ENCODE data around the gene ELP2.

Gene ELP2

DNA sequence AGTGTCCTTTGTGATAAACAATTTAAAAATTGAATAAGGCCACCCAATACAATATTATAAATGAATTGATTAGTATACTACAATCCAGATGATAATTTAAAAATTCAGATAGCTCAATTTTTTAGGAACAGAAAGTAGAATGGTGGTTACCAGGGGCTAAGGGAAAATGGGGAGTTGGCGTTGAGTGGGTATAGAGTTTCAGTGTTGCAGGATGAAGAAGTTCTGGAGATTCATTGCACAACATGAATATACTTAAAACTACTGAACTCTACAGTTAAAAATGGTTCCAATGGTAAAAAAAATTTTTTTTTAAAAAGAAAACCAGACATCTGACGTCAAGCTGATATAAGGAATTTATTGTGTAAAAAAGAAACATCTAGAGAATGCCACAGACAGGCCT, 21.5 kb upstream of the ELP2 start (continued):
- TF ChIP-seq, protein P1, sequence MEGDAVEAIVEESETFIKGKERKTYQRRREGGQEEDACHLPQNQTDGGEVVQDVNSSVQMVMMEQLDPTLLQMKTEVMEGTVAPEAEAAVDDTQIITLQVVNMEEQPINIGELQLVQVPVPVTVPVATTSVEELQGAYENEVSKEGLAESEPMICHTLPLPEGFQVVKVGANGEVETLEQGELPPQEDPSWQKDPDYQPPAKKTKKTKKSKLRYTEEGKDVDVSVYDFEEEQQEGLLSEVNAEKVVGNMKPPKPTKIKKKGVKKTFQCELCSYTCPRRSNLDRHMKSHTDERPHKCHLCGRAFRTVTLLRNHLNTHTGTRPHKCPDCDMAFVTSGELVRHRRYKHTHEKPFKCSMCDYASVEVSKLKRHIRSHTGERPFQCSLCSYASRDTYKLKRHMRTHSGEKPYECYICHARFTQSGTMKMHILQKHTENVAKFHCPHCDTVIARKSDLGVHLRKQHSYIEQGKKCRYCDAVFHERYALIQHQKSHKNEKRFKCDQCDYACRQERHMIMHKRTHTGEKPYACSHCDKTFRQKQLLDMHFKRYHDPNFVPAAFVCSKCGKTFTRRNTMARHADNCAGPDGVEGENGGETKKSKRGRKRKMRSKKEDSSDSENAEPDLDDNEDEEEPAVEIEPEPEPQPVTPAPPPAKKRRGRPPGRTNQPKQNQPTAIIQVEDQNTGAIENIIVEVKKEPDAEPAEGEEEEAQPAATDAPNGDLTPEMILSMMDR (tag by site-specific recombination; IDR thresholded peaks at IDR 0.05): no peak
- TF ChIP-seq ZEB2 (tag by site-specific recombination; IDR thresholded peaks at IDR 0.05): no peak
- no peak for TF ChIP-seq ZNF423 (tag by site-specific recombination; IDR thresholded peaks at IDR 0.05)
- TF ChIP-seq ZNF394 (tag by site-specific recombination; IDR thresholded peaks at IDR 0.05; ENCODE audit: borderline replicate concordance): no peak

DNA sequence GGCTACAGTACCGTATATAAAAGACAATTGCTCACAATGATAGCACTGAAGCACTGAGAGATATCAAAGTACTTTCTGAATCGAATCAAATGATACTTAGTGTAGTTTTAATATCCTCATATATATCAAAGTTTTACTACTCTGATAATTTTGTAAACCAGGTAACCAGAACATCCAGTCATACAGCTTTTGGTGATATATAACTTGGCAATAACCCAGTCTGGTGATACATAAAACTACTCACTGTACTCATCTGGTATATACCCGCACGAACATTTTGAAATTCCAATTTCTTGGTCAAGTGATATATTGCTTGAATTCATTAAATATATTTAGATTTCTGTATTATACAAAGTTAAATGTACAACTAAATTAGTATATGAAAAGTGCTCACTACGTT, 21.1 kb upstream of the ELP2 start:
- ChIA-PET CTCF (interaction anchor here (0.6 to 2.4 kb wide), 5 partner anchors 9 to 187 kb away, joined by 3 to 8 read pairs (median 3); no protein-coding TSS in a partner anchor), POLR2A (no interaction called here)
- Histone ChIP-seq H3K27ac (ENCODE audit: extremely low read depth, low read depth, low read length) (no peak overlapping the region), H3K4me1 (ENCODE audit: control insufficient read depth, insufficient read depth, low read length) (no peaks in the 10 kb centered on the region), H3K36me3 (ENCODE audit: control insufficient read depth in 2 of 2, insufficient read depth in 1 of 2, low read length in 2 of 2) (peaks cover 11 to 52% of the 10 kb centered on the region in 2 experiments; a peak in 2 of 3 replicates), H3K4me3 (ENCODE audit: low read depth, low read length) (no peak overlapping the region), H3K9me3 (ENCODE audit: control insufficient read depth, insufficient read depth, low read depth, low read length) (no peaks in the 10 kb centered on the region)
- TF ChIP-seq ZNF473 (tag by site-specific recombination; IDR thresholded peaks at IDR 0.05) (no peak), ZNF654 (tag by site-specific recombination; IDR thresholded peaks at IDR 0.05; ENCODE audit: low read depth) (no peak), ZNF596 (tag by site-specific recombination; IDR thresholded peaks at IDR 0.05) (no peak), ZNF354C (tag by site-specific recombination; IDR thresholded peaks at IDR 0.05; ENCODE audit: borderline replicate concordance, low read depth) (no peak), ZNF146 (tag by site-specific recombination; IDR thresholded peaks at IDR 0.05) (no peak), ZNF174 (tag by site-specific recombination; IDR thresholded peaks at IDR 0.05) (no peak), ZNF549 (tag by site-specific recombination; IDR thresholded peaks at IDR 0.05) (no peak), ZNF404 (tag by site-specific recombination; IDR thresholded peaks at IDR 0.05) (no peak), ZNF16 (tag by site-specific recombination; IDR thresholded peaks at IDR 0.05; ENCODE audit: low read depth) (no peak), ZNF169 (tag by site-specific recombination; IDR thresholded peaks at IDR 0.05) (no peak), ZNF777 (tag by site-specific recombination; IDR thresholded peaks at IDR 0.05; ENCODE audit: borderline replicate concordance) (no peak)
- TF ChIP-seq, protein P2, sequence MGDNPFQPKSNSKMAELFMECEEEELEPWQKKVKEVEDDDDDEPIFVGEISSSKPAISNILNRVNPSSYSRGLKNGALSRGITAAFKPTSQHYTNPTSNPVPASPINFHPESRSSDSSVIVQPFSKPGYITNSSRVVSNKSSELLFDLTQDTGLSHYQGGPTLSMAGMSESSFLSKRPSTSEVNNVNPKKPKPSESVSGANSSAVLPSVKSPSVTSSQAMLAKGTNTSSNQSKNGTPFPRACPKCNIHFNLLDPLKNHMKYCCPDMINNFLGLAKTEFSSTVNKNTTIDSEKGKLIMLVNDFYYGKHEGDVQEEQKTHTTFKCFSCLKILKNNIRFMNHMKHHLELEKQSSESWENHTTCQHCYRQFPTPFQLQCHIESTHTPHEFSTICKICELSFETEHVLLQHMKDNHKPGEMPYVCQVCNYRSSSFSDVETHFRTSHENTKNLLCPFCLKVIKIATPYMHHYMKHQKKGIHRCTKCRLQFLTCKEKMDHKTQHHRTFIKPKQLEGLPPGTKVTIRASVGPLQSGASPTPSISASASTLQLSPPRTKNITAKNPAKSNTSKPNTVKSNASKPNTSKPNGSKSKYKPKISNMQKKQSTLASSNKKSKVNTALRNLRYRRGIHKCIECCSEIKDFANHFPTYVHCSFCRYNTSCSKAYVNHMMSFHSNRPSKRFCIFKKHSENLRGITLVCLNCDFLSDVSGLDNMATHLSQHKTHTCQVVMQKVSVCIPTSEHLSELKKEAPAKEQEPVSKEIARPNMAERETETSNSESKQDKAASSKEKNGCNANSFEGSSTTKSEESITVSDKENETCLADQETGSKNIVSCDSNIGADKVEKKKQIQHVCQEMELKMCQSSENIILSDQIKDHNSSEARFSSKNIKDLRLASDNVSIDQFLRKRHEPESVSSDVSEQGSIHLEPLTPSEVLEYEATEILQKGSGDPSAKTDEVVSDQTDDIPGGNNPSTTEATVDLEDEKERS (tag by site-specific recombination; IDR thresholded peaks at IDR 0.05): no peak
- TF ChIP-seq, protein P3, sequence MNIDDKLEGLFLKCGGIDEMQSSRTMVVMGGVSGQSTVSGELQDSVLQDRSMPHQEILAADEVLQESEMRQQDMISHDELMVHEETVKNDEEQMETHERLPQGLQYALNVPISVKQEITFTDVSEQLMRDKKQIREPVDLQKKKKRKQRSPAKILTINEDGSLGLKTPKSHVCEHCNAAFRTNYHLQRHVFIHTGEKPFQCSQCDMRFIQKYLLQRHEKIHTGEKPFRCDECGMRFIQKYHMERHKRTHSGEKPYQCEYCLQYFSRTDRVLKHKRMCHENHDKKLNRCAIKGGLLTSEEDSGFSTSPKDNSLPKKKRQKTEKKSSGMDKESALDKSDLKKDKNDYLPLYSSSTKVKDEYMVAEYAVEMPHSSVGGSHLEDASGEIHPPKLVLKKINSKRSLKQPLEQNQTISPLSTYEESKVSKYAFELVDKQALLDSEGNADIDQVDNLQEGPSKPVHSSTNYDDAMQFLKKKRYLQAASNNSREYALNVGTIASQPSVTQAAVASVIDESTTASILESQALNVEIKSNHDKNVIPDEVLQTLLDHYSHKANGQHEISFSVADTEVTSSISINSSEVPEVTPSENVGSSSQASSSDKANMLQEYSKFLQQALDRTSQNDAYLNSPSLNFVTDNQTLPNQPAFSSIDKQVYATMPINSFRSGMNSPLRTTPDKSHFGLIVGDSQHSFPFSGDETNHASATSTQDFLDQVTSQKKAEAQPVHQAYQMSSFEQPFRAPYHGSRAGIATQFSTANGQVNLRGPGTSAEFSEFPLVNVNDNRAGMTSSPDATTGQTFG (tag by site-specific recombination; IDR thresholded peaks at IDR 0.05; ENCODE audit: borderline replicate concordance): no peak
- TF ChIP-seq, protein P4, sequence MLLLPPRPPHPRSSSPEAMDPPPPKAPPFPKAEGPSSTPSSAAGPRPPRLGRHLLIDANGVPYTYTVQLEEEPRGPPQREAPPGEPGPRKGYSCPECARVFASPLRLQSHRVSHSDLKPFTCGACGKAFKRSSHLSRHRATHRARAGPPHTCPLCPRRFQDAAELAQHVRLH (tag by site-specific recombination; IDR thresholded peaks at IDR 0.05): no peak
- TF ChIP-seq, protein P5, sequence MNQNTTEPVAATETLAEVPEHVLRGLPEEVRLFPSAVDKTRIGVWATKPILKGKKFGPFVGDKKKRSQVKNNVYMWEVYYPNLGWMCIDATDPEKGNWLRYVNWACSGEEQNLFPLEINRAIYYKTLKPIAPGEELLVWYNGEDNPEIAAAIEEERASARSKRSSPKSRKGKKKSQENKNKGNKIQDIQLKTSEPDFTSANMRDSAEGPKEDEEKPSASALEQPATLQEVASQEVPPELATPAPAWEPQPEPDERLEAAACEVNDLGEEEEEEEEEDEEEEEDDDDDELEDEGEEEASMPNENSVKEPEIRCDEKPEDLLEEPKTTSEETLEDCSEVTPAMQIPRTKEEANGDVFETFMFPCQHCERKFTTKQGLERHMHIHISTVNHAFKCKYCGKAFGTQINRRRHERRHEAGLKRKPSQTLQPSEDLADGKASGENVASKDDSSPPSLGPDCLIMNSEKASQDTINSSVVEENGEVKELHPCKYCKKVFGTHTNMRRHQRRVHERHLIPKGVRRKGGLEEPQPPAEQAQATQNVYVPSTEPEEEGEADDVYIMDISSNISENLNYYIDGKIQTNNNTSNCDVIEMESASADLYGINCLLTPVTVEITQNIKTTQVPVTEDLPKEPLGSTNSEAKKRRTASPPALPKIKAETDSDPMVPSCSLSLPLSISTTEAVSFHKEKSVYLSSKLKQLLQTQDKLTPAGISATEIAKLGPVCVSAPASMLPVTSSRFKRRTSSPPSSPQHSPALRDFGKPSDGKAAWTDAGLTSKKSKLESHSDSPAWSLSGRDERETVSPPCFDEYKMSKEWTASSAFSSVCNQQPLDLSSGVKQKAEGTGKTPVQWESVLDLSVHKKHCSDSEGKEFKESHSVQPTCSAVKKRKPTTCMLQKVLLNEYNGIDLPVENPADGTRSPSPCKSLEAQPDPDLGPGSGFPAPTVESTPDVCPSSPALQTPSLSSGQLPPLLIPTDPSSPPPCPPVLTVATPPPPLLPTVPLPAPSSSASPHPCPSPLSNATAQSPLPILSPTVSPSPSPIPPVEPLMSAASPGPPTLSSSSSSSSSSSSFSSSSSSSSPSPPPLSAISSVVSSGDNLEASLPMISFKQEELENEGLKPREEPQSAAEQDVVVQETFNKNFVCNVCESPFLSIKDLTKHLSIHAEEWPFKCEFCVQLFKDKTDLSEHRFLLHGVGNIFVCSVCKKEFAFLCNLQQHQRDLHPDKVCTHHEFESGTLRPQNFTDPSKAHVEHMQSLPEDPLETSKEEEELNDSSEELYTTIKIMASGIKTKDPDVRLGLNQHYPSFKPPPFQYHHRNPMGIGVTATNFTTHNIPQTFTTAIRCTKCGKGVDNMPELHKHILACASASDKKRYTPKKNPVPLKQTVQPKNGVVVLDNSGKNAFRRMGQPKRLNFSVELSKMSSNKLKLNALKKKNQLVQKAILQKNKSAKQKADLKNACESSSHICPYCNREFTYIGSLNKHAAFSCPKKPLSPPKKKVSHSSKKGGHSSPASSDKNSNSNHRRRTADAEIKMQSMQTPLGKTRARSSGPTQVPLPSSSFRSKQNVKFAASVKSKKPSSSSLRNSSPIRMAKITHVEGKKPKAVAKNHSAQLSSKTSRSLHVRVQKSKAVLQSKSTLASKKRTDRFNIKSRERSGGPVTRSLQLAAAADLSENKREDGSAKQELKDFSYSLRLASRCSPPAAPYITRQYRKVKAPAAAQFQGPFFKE (tag by site-specific recombination; IDR thresholded peaks at IDR 0.05; ENCODE audit: borderline replicate concordance): no peak
